IMR-90 (cell line): Measurements from ENCODE around the gene ACO1. TPM values are rescaled to one million over a fixed set of nuclear protein-coding genes. Genes with fewer than 3 reads are reported as not detected.

Experiments used
- ATAC-seq: fragments of 200-7000 bp; cut with Tn5 transposase; 2 replicates; pipeline ENCODE4 v1.9.1; 2020; ENCODE audit warnings: low read depth, mild to moderate bottlenecking, moderate library complexity
- BruUV-seq: library from RNA; stranded (reverse); fragments of 400-500 nt; replicated peaks from 2 replicates; lab custom pipeline; 2021; lab: Mats Ljungman, UMichigan
- CTCF ChIA-PET: fragments of 300-600 bp; formaldehyde crosslinking; extraction: SDS; loops from one replicate; lab custom pipeline; 2021; ENCODE audit warnings: antibody characterized with exemption; lab: Yijun Ruan, JAX
- POLR2A ChIA-PET: fragments of 300-600 bp; sonication (Branson Sonifier 250); formaldehyde crosslinking; loops from one replicate; lab custom pipeline; 2022; ENCODE audit warnings: antibody characterized with exemption; ENCODE audit not compliant: unreplicated experiment; lab: Charles Lee
- DNase-seq: peaks from one replicate; pipeline ENCODE4 v3.0.0; 2013
- H2AFZ ChIP-seq: replicated peaks from 2 replicates; pipeline ENCODE3; 2013; ENCODE audit warnings: low read length, mild to moderate bottlenecking; ENCODE audit not compliant: poor library complexity
- H2AK5ac ChIP-seq: 2 replicates; pipeline ENCODE4 v1.6.1; 2013; ENCODE audit warnings: low read depth, low read length, inconsistent platforms
- H2AK9ac ChIP-seq: replicated peaks from 2 replicates; pipeline ENCODE3; 2013; ENCODE audit warnings: mild to moderate bottlenecking, low read depth, low read length, moderate library complexity; ENCODE audit not compliant: poor library complexity
- H2BK120ac ChIP-seq: 2 replicates; pipeline ENCODE4 v1.6.1; 2013; ENCODE audit warnings: low read depth, low read length, inconsistent platforms
- H2BK15ac ChIP-seq: 3 replicates; pipeline ENCODE4 v1.6.1; 2013; ENCODE audit warnings: low read depth, low read length, inconsistent platforms
- H2BK20ac ChIP-seq: 2 replicates; pipeline ENCODE4 v1.6.1; 2013; ENCODE audit warnings: low read depth, mild to moderate bottlenecking, inconsistent platforms, low read length, moderate library complexity
- H2BK5ac ChIP-seq: 2 replicates; pipeline ENCODE4 v1.6.1; 2013; ENCODE audit warnings: mild to moderate bottlenecking, low read depth, low read length, inconsistent platforms; ENCODE audit not compliant: poor library complexity, severe bottlenecking
- H3K14ac ChIP-seq: replicated peaks from 2 replicates; pipeline ENCODE4 v1.6.1; 2013; ENCODE audit warnings: low read depth, low read length, inconsistent platforms
- H3K18ac ChIP-seq: 2 replicates; pipeline ENCODE4 v1.6.1; 2013; ENCODE audit warnings: low read depth, low read length, control low read depth
- H3K23ac ChIP-seq: 2 replicates; pipeline ENCODE4 v1.6.1; 2013; ENCODE audit warnings: low read depth, low read length, inconsistent platforms
- H3K27ac ChIP-seq: 2 replicates; pipeline ENCODE4 v1.5.1; 2013; ENCODE audit warnings: mild to moderate bottlenecking, control low read depth, low read length; ENCODE audit not compliant: insufficient read depth
- H3K27me3 ChIP-seq: 2 replicates; pipeline ENCODE4 v1.6.1; 2013; ENCODE audit warnings: low read length; ENCODE audit not compliant: control insufficient read depth, insufficient read depth
- H3K36me3 ChIP-seq: 2 replicates; pipeline ENCODE4 v1.6.1; 2013; ENCODE audit warnings: low read length, mixed read lengths; ENCODE audit not compliant: control insufficient read depth, insufficient read depth
- H3K4ac ChIP-seq: 2 replicates; pipeline ENCODE4 v1.6.1; 2013; ENCODE audit warnings: low read depth, low read length, inconsistent platforms
- H3K4me1 ChIP-seq: 2 replicates; pipeline ENCODE4 v1.6.1; 2013; ENCODE audit warnings: low read length, mixed read lengths; ENCODE audit not compliant: control insufficient read depth, insufficient read depth
- H3K4me2 ChIP-seq: 2 replicates; pipeline ENCODE4 v1.6.1; 2013; ENCODE audit warnings: low read depth, mild to moderate bottlenecking, control low read depth, low read length, moderate library complexity
- H3K4me3 ChIP-seq: 2 replicates; pipeline ENCODE4 v1.5.1; 2013; ENCODE audit warnings: low read depth, mild to moderate bottlenecking, control low read depth, low read length, moderate library complexity; ENCODE audit not compliant: insufficient read depth
- H3K56ac ChIP-seq: 2 replicates; pipeline ENCODE4 v1.6.1; 2013; ENCODE audit warnings: low read length, inconsistent platforms; ENCODE audit not compliant: insufficient read depth; ENCODE audit errors: extremely low read depth
- H3K79me1 ChIP-seq, 2 experiments: 2 replicates each; pipeline ENCODE4 v1.6.1; 2013; ENCODE audit warnings: low read length in 2 of 2, inconsistent platforms in 1 of 2, low read depth in 1 of 2
- H3K9ac ChIP-seq: 2 replicates; pipeline ENCODE4 v1.6.1; 2013; ENCODE audit warnings: low read depth, low read length, control low read depth
- H3K9me1 ChIP-seq: 2 replicates; pipeline ENCODE4 v1.6.1; 2013; ENCODE audit warnings: low read length, inconsistent platforms; ENCODE audit not compliant: insufficient read depth
- H3K9me3 ChIP-seq: 2 replicates; pipeline ENCODE4 v1.6.1; 2013; ENCODE audit warnings: low read length; ENCODE audit not compliant: control insufficient read depth, insufficient read depth
- H4K20me1 ChIP-seq: 2 replicates; pipeline ENCODE4 v1.6.1; 2013; ENCODE audit warnings: low read length, inconsistent platforms; ENCODE audit not compliant: insufficient read depth
- H4K5ac ChIP-seq: 2 replicates; pipeline ENCODE4 v1.6.1; 2013; ENCODE audit warnings: mild to moderate bottlenecking, low read depth, low read length, control low read depth
- H4K8ac ChIP-seq, 2 experiments: 2 replicates each; pipeline ENCODE4 v1.6.1; 2013; ENCODE audit warnings: low read depth in 2 of 2, low read length in 2 of 2, control low read depth in 1 of 2, inconsistent platforms in 1 of 2
- H4K91ac ChIP-seq: 2 replicates; pipeline ENCODE4 v1.6.1; 2013; ENCODE audit warnings: low read depth, low read length, inconsistent platforms; ENCODE audit not compliant: insufficient read depth
- CEBPB ChIP-seq: IDR thresholded peaks from 2 replicates; pipeline ENCODE4 v1.6.1; 2012; ENCODE audit warnings: low read depth, low read length, improper control_type of control experiment
- CTCF ChIP-seq: conservative IDR thresholded peaks from 2 replicates; pipeline ENCODE4 v1.5.1; 2012; ENCODE audit warnings: mild to moderate bottlenecking, low read depth, low read length, improper control_type of control experiment
- ELK1 ChIP-seq: fragments of 150-350 bp; IDR thresholded peaks from 2 replicates; pipeline ENCODE4 v1.6.1; 2016; ENCODE audit warnings: low read depth, mild to moderate bottlenecking, low read length, moderate library complexity, borderline replicate concordance
- FOS ChIP-seq: fragments of 150-350 bp; IDR thresholded peaks from 2 replicates; pipeline ENCODE4 v1.6.1; 2016; ENCODE audit warnings: low read depth, low read length
- MAFK ChIP-seq: IDR thresholded peaks from 2 replicates; pipeline ENCODE4 v1.6.1; 2012; ENCODE audit warnings: low read depth, low read length, improper control_type of control experiment
- MAZ ChIP-seq: IDR thresholded peaks from 2 replicates; pipeline ENCODE4 v1.6.1; 2012; ENCODE audit warnings: low read depth, mild to moderate bottlenecking, low read length, improper control_type of control experiment, moderate library complexity, borderline replicate concordance
- POLR2A ChIP-seq: IDR thresholded peaks from 2 replicates; pipeline ENCODE4 v1.6.1; 2012; ENCODE audit warnings: mild to moderate bottlenecking, low read depth, low read length
- RAD21 ChIP-seq: IDR thresholded peaks from 2 replicates; pipeline ENCODE4 v1.6.1; 2012; ENCODE audit warnings: low read length, improper control_type of control experiment
- RFX5 ChIP-seq: IDR thresholded peaks from 2 replicates; pipeline ENCODE4 v1.8.0; 2012; ENCODE audit warnings: low read depth, mild to moderate bottlenecking, low read length, moderate library complexity
- SMC3 ChIP-seq: fragments of 150-350 bp; IDR thresholded peaks from 2 replicates; pipeline ENCODE4 v1.6.1; 2016; ENCODE audit warnings: low read depth, mild to moderate bottlenecking, antibody characterized with exemption, low read length, moderate library complexity
- USF2 ChIP-seq: fragments of 150-350 bp; IDR thresholded peaks from 2 replicates; pipeline ENCODE4 v1.6.1; 2017; ENCODE audit warnings: mild to moderate bottlenecking, antibody characterized with exemption, low read length, low read depth
- WGBS, 2 experiments: methylation state at CpG; one replicate each; pipeline versions ENCODE4 v1.1.5 to v1.1.7; 2013; ENCODE audit warnings: missing lambda C conversion rate in 2 of 2; ENCODE audit not compliant: insufficient read length in 1 of 2; ENCODE audit errors: extremely low coverage in 2 of 2; 5-methylcytosine and 5-hydroxymethylcytosine counted together
- dilution Hi-C: fragments of 300-500 bp; cut with HindIII; formaldehyde crosslinking; loops from one replicate; pipeline ENCODE4 v1.14.3; 2018; ENCODE audit warnings: low sequenced_read_pairs; ENCODE audit not compliant: unreplicated experiment
- in situ Hi-C: fragments of 300-500 bp; cut with MboI; formaldehyde crosslinking; loops from 3 replicates; pipeline ENCODE4 v1.14.3; 2019; ENCODE audit warnings: low sequenced_read_pairs, inconsistent platforms, mixed read lengths
- intact Hi-C: fragments of 100-400 bp; cut with micrococcal nuclease; formaldehyde crosslinking; loops from 2 replicates; pipeline ENCODE4 v1.10.0; 2022
- polyA plus RNA-seq, 3 experiments: library from polyadenylated mRNA; depleted of rRNA; stranded (reverse); fragments of >200 nt; gene quantifications; 2 replicates each; pipeline ENCODE4 v1.2.3, GENCODE V29; 2012; ENCODE audit warnings: low replicate concordance in 1 of 3
- total RNA-seq: library from RNA; depleted of rRNA; stranded (reverse); fragments of >200 nt; gene quantifications from 2 replicates; pipeline ENCODE4 v1.2.3, GENCODE V29; 2012

ACO1 gene
- total and polyA plus RNA-seq, 2 of the 4 experiments (the other 2 are of a cell fraction): 85.9 to 158 TPM

GRCh38 chr9:32394381-32395049, 10.1 kb downstream of the ACO1 start:
- Histone ChIP-seq H2AK5ac (peak overlapping the region; percentile 72; the same call in 1 of the 2 replicates), H4K5ac (peak overlapping the region; percentile 5), H3K9me3 (no peaks in the 10 kb centered on the region), H2BK15ac (peak overlapping the region; percentile 55; the same call in 2 of the 3 replicates), H3K4me2 (peak overlapping the region; percentile 14), H3K23ac (peak overlapping the region; percentile 73), H3K4ac (peak overlapping the region; percentile 68), H3K36me3 (peaks cover 22% of the 10 kb centered on the region), H3K9me1 (peaks cover 19% of the 10 kb centered on the region), H3K9ac (no peak overlapping the region; the same call in 1 of the 2 replicates), H3K18ac (peak overlapping the region; percentile 56), H3K56ac (no peak overlapping the region), H3K27ac (peak overlapping the region; percentile 44; the same call in 1 of the 2 replicates), H3K79me1 (peaks cover 40 to 79% of the 10 kb centered on the region in 2 experiments), H4K91ac (peak overlapping the region; percentile 53), H3K4me1 (peaks cover 36% of the 10 kb centered on the region), H4K8ac (peak overlapping the region; percentile 26 to 29), H4K20me1 (peaks cover 22% of the 10 kb centered on the region), H2BK5ac (peak overlapping the region; percentile 49), H3K14ac (peak overlapping the region; percentile 79; the same call in 1 of the 2 replicates), H3K27me3 (no peaks in the 10 kb centered on the region), H2BK20ac (peak overlapping the region; percentile 9), H2AK9ac (peak overlapping the region; percentile 35), H2BK120ac (peak overlapping the region; percentile 67), H3K4me3 (no peak overlapping the region), H2AFZ (no peak overlapping the region)
- BruUV-seq: no TSS peak
- dilution Hi-C loops: no loop called here
- POLR2A ChIA-PET: no interaction called here
- WGBS, 2 experiments: no CpG with 5 or more reads among the region's 6 CpGs
- in situ Hi-C loops: no loop called here
- ATAC-seq (no peak), DNase-seq (peak; percentile 23)
- intact Hi-C loops: loop anchor here (1.0 kb wide), 1 partner anchor 10 kb away; the partner anchor contains the start of gene ACO1
- TF ChIP-seq CEBPB (no peak), POLR2A (no peak), USF2 (no peak), SMC3 (no peak), MAZ (no peak), MAFK (no peak), FOS (no peak; the same call in 1 of the 2 replicates), RFX5 (no peak), RAD21 (no peak), CTCF (no peak), ELK1 (no peak)
- CTCF ChIA-PET: interaction anchor here (0.7 to 0.8 kb wide), 3 partner anchors 9 to 53 kb away, joined by 3 read pairs; partner anchors contain the start of gene ACO1
